Chondrocyte (in vitro differentiated cells): Measurements from ENCODE around the gene NR5A1. TPM values are rescaled to one million over a fixed set of nuclear protein-coding genes. Genes with fewer than 3 reads are reported as not detected.

ENCODE experiments used
- DNase-seq: peaks from one replicate; pipeline ENCODE4 v3.0.0; 2021; ENCODE audit warnings: mixed read lengths, low spot score
- H3K27ac Mint-ChIP-seq: one replicate; pipeline ENCODE4 v1.8.0; 2021; ENCODE audit warnings: mild to moderate bottlenecking, moderate library complexity, mixed read lengths; ENCODE audit not compliant: unreplicated experiment
- H3K27me3 Mint-ChIP-seq: 2 replicates; pipeline ENCODE4 v1.8.0; 2021; ENCODE audit warnings: low read depth, mixed read lengths
- H3K36me3 Mint-ChIP-seq: 2 replicates; pipeline ENCODE4 v1.8.0; 2021; ENCODE audit warnings: low read depth, mixed read lengths
- H3K4me1 Mint-ChIP-seq: 2 replicates; pipeline ENCODE4 v1.8.0; 2021; ENCODE audit warnings: low read depth, mild to moderate bottlenecking, mixed read lengths
- H3K4me3 Mint-ChIP-seq: one replicate; pipeline ENCODE4 v1.8.0; 2021; ENCODE audit warnings: mild to moderate bottlenecking, moderate library complexity, mixed read lengths; ENCODE audit not compliant: unreplicated experiment
- H3K9me3 Mint-ChIP-seq: 2 replicates; pipeline ENCODE4 v1.8.0; 2021; ENCODE audit warnings: low read depth, mixed read lengths
- total RNA-seq: library from RNA; stranded (reverse); gene quantifications from 3 replicates; pipeline ENCODE4 v1.2.1, GENCODE V29; 2021
- TF ChIP-seq, protein P1 (sequence below): fragments of 200-600 bp; sonication (generic); IDR thresholded peaks from 2 replicates; pipeline ENCODE4 v1.5.0; 2021; ENCODE audit warnings: antibody characterized with exemption, mild to moderate bottlenecking, moderate library complexity

Gene NR5A1
- total RNA-seq, 1 donor from 2014 or later: not detected

DNA sequence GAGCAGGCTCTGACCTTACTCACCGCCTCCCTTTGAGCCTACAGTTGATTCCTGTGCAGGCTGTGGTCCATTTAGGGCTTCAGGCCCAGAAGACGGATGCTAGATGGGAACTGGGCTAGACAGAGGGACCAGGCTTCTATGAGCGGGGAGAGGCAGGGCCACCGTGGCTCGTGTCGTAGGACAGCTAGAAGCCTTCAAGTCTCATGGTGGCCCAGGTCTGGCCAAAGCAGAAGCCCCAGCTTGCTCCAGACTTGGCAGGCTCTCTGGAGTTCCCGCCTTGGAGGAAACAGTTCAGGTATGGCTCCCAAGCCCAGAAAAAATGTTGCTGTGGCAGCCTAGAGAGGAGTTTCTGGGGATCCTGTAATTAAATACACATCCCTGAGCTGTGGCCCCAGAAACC is 10.9 kb upstream of the NR5A1 start:
- no peaks in the 10 kb centered on the region for H3K9me3 Mint-ChIP-seq
- TF ChIP-seq, protein P1, sequence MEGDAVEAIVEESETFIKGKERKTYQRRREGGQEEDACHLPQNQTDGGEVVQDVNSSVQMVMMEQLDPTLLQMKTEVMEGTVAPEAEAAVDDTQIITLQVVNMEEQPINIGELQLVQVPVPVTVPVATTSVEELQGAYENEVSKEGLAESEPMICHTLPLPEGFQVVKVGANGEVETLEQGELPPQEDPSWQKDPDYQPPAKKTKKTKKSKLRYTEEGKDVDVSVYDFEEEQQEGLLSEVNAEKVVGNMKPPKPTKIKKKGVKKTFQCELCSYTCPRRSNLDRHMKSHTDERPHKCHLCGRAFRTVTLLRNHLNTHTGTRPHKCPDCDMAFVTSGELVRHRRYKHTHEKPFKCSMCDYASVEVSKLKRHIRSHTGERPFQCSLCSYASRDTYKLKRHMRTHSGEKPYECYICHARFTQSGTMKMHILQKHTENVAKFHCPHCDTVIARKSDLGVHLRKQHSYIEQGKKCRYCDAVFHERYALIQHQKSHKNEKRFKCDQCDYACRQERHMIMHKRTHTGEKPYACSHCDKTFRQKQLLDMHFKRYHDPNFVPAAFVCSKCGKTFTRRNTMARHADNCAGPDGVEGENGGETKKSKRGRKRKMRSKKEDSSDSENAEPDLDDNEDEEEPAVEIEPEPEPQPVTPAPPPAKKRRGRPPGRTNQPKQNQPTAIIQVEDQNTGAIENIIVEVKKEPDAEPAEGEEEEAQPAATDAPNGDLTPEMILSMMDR: no peak
- H3K4me1 Mint-ChIP-seq: peaks cover 4% of the 10 kb centered on the region
- H3K4me3 Mint-ChIP-seq: no peak overlapping the region
- peaks cover 5% of the 10 kb centered on the region for H3K36me3 Mint-ChIP-seq
- H3K27me3 Mint-ChIP-seq: peaks cover 16% of the 10 kb centered on the region
- no peak for DNase-seq
- no peak overlapping the region for H3K27ac Mint-ChIP-seq

DNA sequence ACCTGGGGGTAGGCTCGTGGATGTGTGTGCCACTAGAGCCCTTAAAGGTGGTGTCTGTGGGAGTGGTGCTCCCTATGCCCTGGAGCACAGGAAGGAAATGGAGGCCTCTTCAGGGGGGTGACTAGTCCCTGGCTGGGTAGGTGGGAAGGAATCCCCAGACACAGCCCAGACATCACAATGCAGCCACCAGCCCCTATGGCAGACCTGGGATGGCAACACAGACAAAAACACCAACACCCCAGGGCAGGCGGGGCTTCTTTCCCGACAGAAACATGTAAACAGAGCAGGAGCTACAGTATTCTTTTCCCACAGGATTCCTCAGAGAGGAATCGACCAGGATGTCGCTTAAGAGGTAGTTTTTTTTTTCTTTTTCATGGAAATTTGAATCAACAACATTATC is 10.4 kb upstream of the NR5A1 start:
- TF ChIP-seq, protein P1: no peak
- H3K9me3 Mint-ChIP-seq: no peaks in the 10 kb centered on the region
- peaks cover 16% of the 10 kb centered on the region for H3K27me3 Mint-ChIP-seq
- H3K4me3 Mint-ChIP-seq: no peak overlapping the region
- H3K36me3 Mint-ChIP-seq: peaks cover 5% of the 10 kb centered on the region
- H3K4me1 Mint-ChIP-seq: peaks cover 4% of the 10 kb centered on the region
- H3K27ac Mint-ChIP-seq: no peak overlapping the region
- no peak for DNase-seq

DNA sequence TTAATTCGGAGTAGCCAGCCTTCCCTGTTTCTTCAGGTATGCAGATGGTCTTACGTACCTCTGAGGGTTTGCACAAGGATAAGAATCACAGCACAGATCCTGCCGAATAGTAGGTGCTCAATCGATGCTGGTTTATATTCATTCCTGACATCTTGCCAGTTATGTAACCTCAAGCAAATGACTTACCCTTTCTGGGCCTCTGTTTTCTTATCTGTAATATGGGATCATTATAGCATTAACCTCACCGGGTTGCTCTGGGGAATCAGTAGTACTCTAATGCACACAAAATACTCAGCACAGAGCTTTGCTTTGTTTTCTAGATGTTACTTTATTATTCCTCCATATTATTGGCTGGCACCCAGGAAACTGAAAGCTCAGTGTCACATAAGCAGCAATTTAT is 7.7 kb upstream of the NR5A1 start:
- peaks cover 8% of the 10 kb centered on the region for H3K27me3 Mint-ChIP-seq
- no peak overlapping the region for H3K27ac Mint-ChIP-seq
- no peak for DNase-seq
- H3K4me1 Mint-ChIP-seq: peaks cover 4% of the 10 kb centered on the region
- TF ChIP-seq, protein P1: no peak
- H3K36me3 Mint-ChIP-seq: peaks cover 1% of the 10 kb centered on the region
- H3K4me3 Mint-ChIP-seq: no peak overlapping the region
- H3K9me3 Mint-ChIP-seq: no peaks in the 10 kb centered on the region

DNA sequence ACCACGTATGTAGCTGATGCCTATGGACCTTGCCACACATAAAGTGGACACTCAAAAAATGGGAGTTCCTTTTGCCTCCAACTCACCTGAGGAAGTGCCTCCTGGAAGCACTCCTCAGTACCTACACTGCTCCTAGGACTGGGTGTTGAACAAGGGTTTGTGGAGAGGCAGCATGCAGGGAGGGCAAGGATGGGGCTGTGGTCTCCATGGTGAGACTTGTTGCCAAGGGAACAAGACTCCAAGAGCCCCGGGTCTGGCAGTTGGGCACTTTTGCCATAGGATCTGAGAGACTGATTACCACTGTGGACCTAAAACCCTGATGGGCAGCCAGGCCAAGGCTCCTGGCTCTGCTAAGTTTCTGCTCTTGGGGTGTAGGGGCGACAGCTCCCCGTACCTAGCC is 6.9 kb upstream of the NR5A1 start:
- H3K4me1 Mint-ChIP-seq: peaks cover 4% of the 10 kb centered on the region
- no peak for DNase-seq
- peaks cover 8% of the 10 kb centered on the region for H3K27me3 Mint-ChIP-seq
- no peaks in the 10 kb centered on the region for H3K9me3 Mint-ChIP-seq
- peaks cover 1% of the 10 kb centered on the region for H3K36me3 Mint-ChIP-seq
- H3K4me3 Mint-ChIP-seq: no peak overlapping the region
- H3K27ac Mint-ChIP-seq: no peak overlapping the region
- TF ChIP-seq, protein P1: no peak

DNA sequence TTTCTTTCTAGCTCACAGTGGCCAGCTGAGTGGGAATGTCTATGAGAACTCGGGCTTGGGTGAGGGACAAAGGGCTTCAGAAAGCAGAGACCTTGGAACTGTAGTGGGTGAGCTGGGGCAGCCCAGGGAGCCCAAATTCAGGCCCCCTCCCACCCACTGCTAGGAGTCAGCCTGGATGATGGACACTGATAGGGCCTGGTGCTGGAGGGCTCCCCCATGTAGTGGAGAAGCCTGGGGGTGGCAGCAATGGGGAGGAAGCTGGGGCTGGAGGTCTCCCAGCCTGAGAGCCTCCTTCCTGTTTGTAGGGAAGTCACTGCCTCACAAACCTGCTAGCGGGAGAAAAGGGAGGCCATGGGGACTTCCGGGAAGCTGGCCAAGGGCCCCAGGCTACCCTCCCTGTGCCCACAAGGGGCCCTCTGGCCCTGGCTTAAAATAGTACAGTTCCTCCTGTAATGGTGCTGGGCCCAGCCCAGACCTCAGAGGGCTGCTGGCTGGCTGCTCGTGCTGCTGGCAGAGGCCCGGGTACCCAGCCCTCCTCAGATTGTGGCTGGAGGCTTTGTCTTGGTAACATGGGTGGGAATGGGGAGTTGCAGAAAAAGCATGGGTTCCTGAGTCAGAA is 6.3 kb upstream of the NR5A1 start:
- H3K36me3 Mint-ChIP-seq: peaks cover 1% of the 10 kb centered on the region
- H3K4me1 Mint-ChIP-seq: peaks cover 4% of the 10 kb centered on the region
- no peak overlapping the region for H3K4me3 Mint-ChIP-seq
- H3K27me3 Mint-ChIP-seq: peaks cover 8% of the 10 kb centered on the region
- TF ChIP-seq, protein P1: no peak
- DNase-seq: no peak
- H3K9me3 Mint-ChIP-seq: no peaks in the 10 kb centered on the region
- no peak overlapping the region for H3K27ac Mint-ChIP-seq
